ENCODE measurements around the gene CD4. TPM values are rescaled to one million over a fixed set of nuclear protein-coding genes. Genes with fewer than 3 reads are reported as not detected.

Gene CD4
- total and polyA plus RNA-seq, 10 of the 15 experiments (the other 5 are each of a cell fraction or from before 2014, with no cell fraction given) = 0.24 to 1.6 (median 0.69) TPM

DNA sequence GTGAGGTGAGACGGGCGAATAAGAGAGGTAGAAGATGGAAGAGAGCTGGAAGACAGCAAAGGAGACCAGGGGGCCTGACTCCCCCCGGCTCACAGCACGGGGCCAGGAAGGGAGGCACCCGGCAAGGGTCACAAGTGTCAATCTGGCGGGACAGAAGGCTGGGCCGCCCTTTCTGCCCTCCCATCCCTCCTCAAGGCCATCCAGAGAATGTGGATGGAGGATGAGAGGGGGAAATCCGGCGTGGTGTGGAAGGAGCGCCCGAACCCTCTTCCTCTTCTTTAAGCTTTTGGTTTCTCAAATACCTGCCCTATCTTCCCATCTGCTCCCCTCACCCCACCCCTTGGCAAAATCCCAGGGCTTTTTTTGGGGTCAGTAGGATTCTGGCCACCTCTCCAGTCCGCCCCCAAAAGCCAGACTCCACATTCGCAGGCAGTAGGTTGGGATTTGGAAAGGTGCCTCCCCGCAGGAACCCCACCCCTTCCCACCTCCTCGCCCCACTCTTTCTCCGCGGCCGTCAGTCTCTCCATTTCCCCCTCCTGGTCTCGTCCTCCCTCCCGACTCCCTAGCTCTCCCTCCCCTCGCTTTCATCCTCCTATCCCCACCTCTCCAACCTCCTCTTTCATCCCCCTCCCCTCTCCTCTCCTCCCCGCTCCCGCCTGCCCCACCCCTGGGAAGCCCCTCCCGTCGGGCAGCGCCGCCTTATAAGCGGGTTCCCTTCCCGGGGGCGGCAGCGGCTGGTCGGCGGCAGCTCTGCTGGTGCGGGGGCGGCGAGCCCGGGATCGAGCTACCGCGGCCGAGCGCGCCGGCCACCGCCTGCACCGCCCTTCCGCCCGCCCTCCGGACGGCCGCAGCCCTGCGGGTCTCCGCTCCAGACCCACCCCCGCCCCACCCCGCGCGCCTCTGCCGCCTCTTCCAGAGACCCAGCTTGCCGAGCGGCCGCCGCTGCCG, 23.4 kb upstream of the CD4 start, which contains the start of gene PTMS:
Gene PTMS (plus strand): TSS at position 730 of the 948 bp plus-strand sequence. CDS start 343 bp downstream, outside the sequence.
- Histone ChIP-seq H3K9me3 (replicated peaks; ENCODE audit: control insufficient read depth, insufficient read depth, low read length) (no peaks in the 10 kb centered on the region), H3K9ac (ENCODE audit: control insufficient read depth, insufficient read depth, low read length) (peak within 1 kb of the TSS; percentile 72), H3K36me3 (ENCODE audit: control insufficient read depth in 2 of 2, insufficient read depth in 2 of 2, low read length in 1 of 2) (no peaks in the 10 kb centered on the region), H3K4me1 (ENCODE audit: control insufficient read depth, insufficient read depth, low read length) (peaks cover 30% of the 10 kb centered on the region), H4K20me1 (ENCODE audit: control insufficient read depth, insufficient read depth) (no peaks in the 10 kb centered on the region), H3K27ac (ENCODE audit: control insufficient read depth, insufficient read depth) (peak within 1 kb of the TSS; percentile 65), H2AFZ (ENCODE audit: control insufficient read depth, low read depth, low read length) (peak within 1 kb of the TSS; percentile 75), H3K4me3 (peak within 1 kb of the TSS; percentile 83), H3K4me2 (ENCODE audit: control insufficient read depth, insufficient read depth) (peak within 1 kb of the TSS; percentile 89), H3K79me2 (ENCODE audit: control insufficient read depth, insufficient read depth, low read length) (peaks cover 16% of the 10 kb centered on the region), H3K27me3 (replicated peaks in 1 of 2; ENCODE audit: control insufficient read depth in 2 of 2, insufficient read depth in 2 of 2, low read length in 1 of 2) (no peaks in the 10 kb centered on the region)
- SMC1A ChIA-PET (ENCODE audit: uncharacterized antibody, unreplicated experiment) = interaction anchor here (0.7 to 4.2 kb wide), 6 partner anchors 11 to 84 kb away, joined by 3 to 39 read pairs (median 6); partner anchors contain the start of gene MLF2
- TSS peak; percentile 74 for BruUV-seq (replicated peaks)
- DNase-seq (ENCODE audit: low read depth, low spot score) = no peak
- RAD21 ChIA-PET (ENCODE audit: unreplicated experiment) = interaction anchor here (0.7 to 4.1 kb wide), 15 partner anchors 8 to 85 kb away, joined by 3 to 51 read pairs (median 4); partner anchors contain the start of genes CDCA3, COPS7A, MLF2 and USP5
- POLR2A ChIA-PET = interaction anchor here (0.6 to 3.2 kb wide), 19 partner anchors 8 to 463 kb away, joined by 3 to 60 read pairs (median 5); partner anchors contain the start of genes CD4, CDCA3, COPS7A and MLF2
- 26% methylated on average over 17 of the region's 63 CpGs for WGBS (ENCODE audit: insufficient coverage, insufficient replicate concordance, low lambda C conversion rate, missing lambda C conversion rate)
- ATAC-seq = peak; percentile 5
- intact Hi-C loops (cut with micrococcal nuclease; ENCODE audit: unreplicated experiment) (no loop called here), in situ Hi-C loops (cut with MboI) (no loop called here)
- CTCF ChIA-PET = interaction anchor here (0.6 to 3.5 kb wide), 15 partner anchors 7 to 212 kb away, joined by 3 to 67 read pairs (median 5); partner anchors contain the start of genes CD4, CDCA3, COPS7A and MLF2
- peak; percentile 13 for FAIRE-seq
- peak; percentile 65 for TF ChIP-seq POLR2A (IDR thresholded peaks at IDR 0.05; ENCODE audit: low read depth, low read length)
- TF ChIP-seq, protein P1, sequence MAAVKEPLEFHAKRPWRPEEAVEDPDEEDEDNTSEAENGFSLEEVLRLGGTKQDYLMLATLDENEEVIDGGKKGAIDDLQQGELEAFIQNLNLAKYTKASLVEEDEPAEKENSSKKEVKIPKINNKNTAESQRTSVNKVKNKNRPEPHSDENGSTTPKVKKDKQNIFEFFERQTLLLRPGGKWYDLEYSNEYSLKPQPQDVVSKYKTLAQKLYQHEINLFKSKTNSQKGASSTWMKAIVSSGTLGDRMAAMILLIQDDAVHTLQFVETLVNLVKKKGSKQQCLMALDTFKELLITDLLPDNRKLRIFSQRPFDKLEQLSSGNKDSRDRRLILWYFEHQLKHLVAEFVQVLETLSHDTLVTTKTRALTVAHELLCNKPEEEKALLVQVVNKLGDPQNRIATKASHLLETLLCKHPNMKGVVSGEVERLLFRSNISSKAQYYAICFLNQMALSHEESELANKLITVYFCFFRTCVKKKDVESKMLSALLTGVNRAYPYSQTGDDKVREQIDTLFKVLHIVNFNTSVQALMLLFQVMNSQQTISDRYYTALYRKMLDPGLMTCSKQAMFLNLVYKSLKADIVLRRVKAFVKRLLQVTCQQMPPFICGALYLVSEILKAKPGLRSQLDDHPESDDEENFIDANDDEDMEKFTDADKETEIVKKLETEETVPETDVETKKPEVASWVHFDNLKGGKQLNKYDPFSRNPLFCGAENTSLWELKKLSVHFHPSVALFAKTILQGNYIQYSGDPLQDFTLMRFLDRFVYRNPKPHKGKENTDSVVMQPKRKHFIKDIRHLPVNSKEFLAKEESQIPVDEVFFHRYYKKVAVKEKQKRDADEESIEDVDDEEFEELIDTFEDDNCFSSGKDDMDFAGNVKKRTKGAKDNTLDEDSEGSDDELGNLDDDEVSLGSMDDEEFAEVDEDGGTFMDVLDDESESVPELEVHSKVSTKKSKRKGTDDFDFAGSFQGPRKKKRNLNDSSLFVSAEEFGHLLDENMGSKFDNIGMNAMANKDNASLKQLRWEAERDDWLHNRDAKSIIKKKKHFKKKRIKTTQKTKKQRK (IDR thresholded peaks at IDR 0.05; ENCODE audit: low read depth, low read length) = no peak
- TF ChIP-seq PAX8 (IDR thresholded peaks at IDR 0.05) = no peak
- TF ChIP-seq, protein P2, sequence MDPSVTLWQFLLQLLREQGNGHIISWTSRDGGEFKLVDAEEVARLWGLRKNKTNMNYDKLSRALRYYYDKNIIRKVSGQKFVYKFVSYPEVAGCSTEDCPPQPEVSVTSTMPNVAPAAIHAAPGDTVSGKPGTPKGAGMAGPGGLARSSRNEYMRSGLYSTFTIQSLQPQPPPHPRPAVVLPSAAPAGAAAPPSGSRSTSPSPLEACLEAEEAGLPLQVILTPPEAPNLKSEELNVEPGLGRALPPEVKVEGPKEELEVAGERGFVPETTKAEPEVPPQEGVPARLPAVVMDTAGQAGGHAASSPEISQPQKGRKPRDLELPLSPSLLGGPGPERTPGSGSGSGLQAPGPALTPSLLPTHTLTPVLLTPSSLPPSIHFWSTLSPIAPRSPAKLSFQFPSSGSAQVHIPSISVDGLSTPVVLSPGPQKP (IDR thresholded peaks at IDR 0.05; ENCODE audit: low read depth, low read length) = no peak
- TF ChIP-seq, protein P3, sequence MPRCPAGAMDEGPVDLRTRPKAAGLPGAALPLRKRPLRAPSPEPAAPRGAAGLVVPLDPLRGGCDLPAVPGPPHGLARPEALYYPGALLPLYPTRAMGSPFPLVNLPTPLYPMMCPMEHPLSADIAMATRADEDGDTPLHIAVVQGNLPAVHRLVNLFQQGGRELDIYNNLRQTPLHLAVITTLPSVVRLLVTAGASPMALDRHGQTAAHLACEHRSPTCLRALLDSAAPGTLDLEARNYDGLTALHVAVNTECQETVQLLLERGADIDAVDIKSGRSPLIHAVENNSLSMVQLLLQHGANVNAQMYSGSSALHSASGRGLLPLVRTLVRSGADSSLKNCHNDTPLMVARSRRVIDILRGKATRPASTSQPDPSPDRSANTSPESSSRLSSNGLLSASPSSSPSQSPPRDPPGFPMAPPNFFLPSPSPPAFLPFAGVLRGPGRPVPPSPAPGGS (IDR thresholded peaks at IDR 0.05; ENCODE audit: borderline replicate concordance, insufficient read depth, low read depth, low read length, poor library complexity, severe bottlenecking) = no peak
- no peak for TF ChIP-seq ESRRA (IDR thresholded peaks at IDR 0.05; ENCODE audit: low read length)
- TF ChIP-seq IKZF2 (IDR thresholded peaks at IDR 0.05) = peak; percentile 43 to 44; a peak in 2 of 4 replicates
- 0 out of 2 replicates have a peak, but pooled peaks have one; percentile 26 for TF ChIP-seq SPI1 (IDR thresholded peaks at IDR 0.05; ENCODE audit: borderline replicate concordance, insufficient read depth, low read depth, low read length)
- TF ChIP-seq CHD2 (IDR thresholded peaks at IDR 0.05; ENCODE audit: borderline replicate concordance, low read depth, low read length) = no peak
- 0 out of 2 replicates have a peak, but pooled peaks have one; percentile 13 for TF ChIP-seq TCF3 (IDR thresholded peaks at IDR 0.05; ENCODE audit: borderline replicate concordance, insufficient read depth, low read depth, low read length)
- no peak for TF ChIP-seq LARP7 (IDR thresholded peaks at IDR 0.05)
- TF ChIP-seq CHD4 (IDR thresholded peaks at IDR 0.05) = no peak
- TF ChIP-seq TCF7 (IDR thresholded peaks at IDR 0.05; ENCODE audit: borderline replicate concordance) = no peak
- TF ChIP-seq HDGF (IDR thresholded peaks at IDR 0.05) = peak; percentile 17; the same call in 1 of the 2 replicates
- TF ChIP-seq IKZF1 (conservative IDR thresholded peaks at IDR 0.05) = peak; percentile 57; the same call in 1 of the 2 replicates
- 0 out of 2 replicates have a peak, but pooled peaks have one; percentile 37 for TF ChIP-seq SIN3A (IDR thresholded peaks at IDR 0.05; ENCODE audit: low read depth, low read length)
- no peak for TF ChIP-seq HDAC6 (IDR thresholded peaks at IDR 0.05; ENCODE audit: unreplicated experiment)

All from GM12878 (cell line).